Karpas-422 (cell line): ENCODE results near the gene TBX10. TPM values are rescaled to one million over a fixed set of nuclear protein-coding genes. Genes with fewer than 3 reads are reported as not detected.
A peak's percentile ranks its signal among the peaks of the same experiment; 100 is the strongest.

Experiments
- DNase-seq: peaks from one replicate; pipeline ENCODE4 v3.0.0-alpha.2; 2015
- H2AFZ ChIP-seq: fragments of 200-600 bp; sonication (generic); 2 replicates; pipeline ENCODE4 v1.6.1; 2014; ENCODE audit warnings: antibody characterized with exemption, low read length, mixed read lengths
- H3K27ac ChIP-seq: fragments of 200-600 bp; sonication (generic); 2 replicates; pipeline ENCODE4 v1.5.1; 2014; ENCODE audit warnings: mild to moderate bottlenecking, low read length, moderate library complexity
- H3K27me3 ChIP-seq: fragments of 200-600 bp; sonication (generic); 2 replicates; pipeline ENCODE4 v1.6.1; 2014; ENCODE audit warnings: low read length, mixed read lengths
- H3K36me3 ChIP-seq: fragments of 200-600 bp; sonication (generic); 2 replicates; pipeline ENCODE4 v1.6.1; 2014; ENCODE audit warnings: low read length, mixed read lengths; ENCODE audit not compliant: insufficient read depth
- H3K4me1 ChIP-seq: fragments of 200-600 bp; sonication (generic); 2 replicates; pipeline ENCODE4 v1.6.1; 2014; ENCODE audit warnings: mild to moderate bottlenecking, low read length, mixed read lengths
- H3K4me2 ChIP-seq: fragments of 200-600 bp; sonication (generic); 2 replicates; pipeline ENCODE4 v1.6.1; 2014; ENCODE audit warnings: low read length, low read depth, mild to moderate bottlenecking; ENCODE audit not compliant: poor library complexity, severe bottlenecking
- H3K4me3 ChIP-seq: fragments of 200-600 bp; sonication (generic); 2 replicates; pipeline ENCODE4 v1.5.1; 2014; ENCODE audit warnings: mild to moderate bottlenecking, antibody characterized with exemption, low read length, mixed read lengths
- H3K79me2 ChIP-seq: fragments of 200-600 bp; sonication (generic); 2 replicates; pipeline ENCODE4 v1.6.1; 2014; ENCODE audit warnings: mild to moderate bottlenecking, low read length, mixed read lengths
- H3K9ac ChIP-seq: fragments of 200-600 bp; sonication (generic); 2 replicates; pipeline ENCODE4 v1.6.0; 2014; ENCODE audit warnings: low read length
- H3K9me2 ChIP-seq: fragments of 200-600 bp; sonication (generic), shearing (Covaris generic); replicated peaks from 2 replicates; pipeline ENCODE4 v1.6.0; 2014; ENCODE audit warnings: mild to moderate bottlenecking, low read length, moderate library complexity; ENCODE audit not compliant: insufficient read depth
- H3K9me3 ChIP-seq: fragments of 300-700, 200-600 bp; sonication (generic); 2 replicates; pipeline ENCODE4 v1.6.1; 2014; ENCODE audit warnings: low read length, mixed read lengths
- H4K20me1 ChIP-seq: fragments of 200-600 bp; sonication (generic); 2 replicates; pipeline ENCODE4 v1.6.1; 2014; ENCODE audit warnings: mild to moderate bottlenecking, antibody characterized with exemption, low read length, low read depth; ENCODE audit not compliant: insufficient read depth
- total RNA-seq: library from RNA; depleted of rRNA; stranded (reverse); fragments of >200 nt; shearing (Covaris generic); gene quantifications from 2 replicates; pipeline ENCODE4 v1.2.3, GENCODE V29; 2014; ENCODE audit warnings: low replicate concordance

Gene TBX10
- total RNA-seq, 1 experiment from 2014 or later: not detected

DNA sequence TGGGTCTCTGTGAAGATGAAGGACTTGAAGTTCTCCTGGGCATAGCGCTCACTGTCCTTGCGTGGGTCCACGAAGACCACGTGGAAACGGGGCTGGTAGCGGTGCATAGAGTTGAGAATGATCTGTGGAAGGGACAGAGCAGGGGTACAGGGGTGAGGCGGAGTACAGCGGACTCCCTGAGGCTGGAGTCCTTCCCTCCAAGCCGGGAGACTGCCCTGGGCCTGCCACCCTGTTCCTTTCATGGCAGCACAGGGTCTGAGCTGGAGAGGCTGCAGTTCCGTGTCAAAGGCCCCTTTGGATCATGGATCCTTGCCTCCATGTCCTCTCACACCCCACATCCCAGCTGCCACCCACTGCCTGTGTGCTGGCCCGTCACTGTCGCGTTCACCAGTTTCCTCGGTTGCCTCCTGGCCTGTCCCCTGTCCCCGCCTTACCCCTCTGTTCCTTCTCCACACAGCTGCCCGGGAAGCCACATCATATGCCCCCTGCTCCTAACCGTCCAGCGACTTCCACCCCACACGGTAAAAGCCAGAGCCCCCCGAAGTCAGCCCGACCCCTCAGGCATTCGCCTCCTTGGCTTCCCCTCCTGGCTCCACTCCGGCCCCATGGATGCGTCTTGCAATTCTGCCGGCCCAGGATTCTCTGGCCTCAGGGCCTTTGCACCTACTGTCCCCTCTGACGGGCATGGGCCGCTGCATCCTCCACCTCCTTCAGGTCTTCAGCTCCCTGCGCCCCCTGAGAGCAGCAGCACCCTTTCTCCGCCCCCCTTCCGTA is 6.4 kb downstream of the TBX10 start:
- no peak overlapping the region for H2AFZ ChIP-seq
- no peak overlapping the region for H3K4me2 ChIP-seq
- H3K9ac ChIP-seq: no peak overlapping the region
- no peak overlapping the region for H3K4me3 ChIP-seq
- H3K36me3 ChIP-seq: no peaks in the 10 kb centered on the region
- H3K79me2 ChIP-seq: no peaks in the 10 kb centered on the region
- DNase-seq: no peak
- no peaks in the 10 kb centered on the region for H3K9me2 ChIP-seq
- no peaks in the 10 kb centered on the region for H3K9me3 ChIP-seq
- H3K4me1 ChIP-seq: peaks cover 25% of the 10 kb centered on the region
- H3K27ac ChIP-seq: no peak overlapping the region
- H3K27me3 ChIP-seq: no peaks in the 10 kb centered on the region
- H4K20me1 ChIP-seq: no peaks in the 10 kb centered on the region

DNA sequence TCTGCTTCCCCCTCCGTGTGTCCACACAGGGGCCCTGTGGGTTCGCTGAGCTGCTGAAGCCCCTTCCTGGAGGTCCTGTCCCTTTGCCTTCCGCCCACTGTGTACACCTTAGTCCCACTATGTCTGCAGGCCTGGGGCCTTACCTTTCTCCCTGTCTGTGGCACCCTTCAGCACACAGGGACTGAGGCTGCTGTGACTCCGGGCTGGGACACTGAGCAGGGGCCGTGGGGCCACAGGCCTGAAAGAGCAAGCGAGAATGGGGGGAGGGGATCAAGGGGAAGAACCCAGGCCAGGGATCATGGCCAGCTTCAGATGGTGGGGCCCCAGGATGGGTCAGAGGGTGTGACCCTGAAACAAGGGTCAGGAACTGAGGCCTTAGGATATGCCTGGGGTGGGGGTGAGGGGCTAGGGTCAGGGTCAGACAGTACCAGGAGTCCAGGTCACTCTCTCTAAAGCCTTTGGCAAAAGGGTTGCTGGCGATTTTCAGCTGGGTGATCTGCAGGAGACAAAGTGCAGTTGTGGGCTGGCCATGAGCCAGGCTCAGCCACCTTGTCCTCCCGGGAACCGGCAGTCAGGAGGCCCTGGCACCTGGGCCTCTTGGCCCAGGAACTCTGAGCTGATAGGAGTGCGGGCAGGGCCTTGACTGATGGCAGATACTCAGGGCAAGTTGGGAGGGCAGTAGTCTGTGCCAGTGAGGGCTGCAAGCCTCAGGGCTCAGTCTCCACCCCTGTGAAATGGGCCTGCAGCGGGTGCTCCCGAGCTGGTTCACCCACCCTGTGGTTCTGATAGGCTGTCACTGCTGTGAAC is 7.2 kb downstream of the TBX10 start:
- no peak overlapping the region for H2AFZ ChIP-seq
- no peaks in the 10 kb centered on the region for H3K36me3 ChIP-seq
- no peaks in the 10 kb centered on the region for H3K9me3 ChIP-seq
- H3K9ac ChIP-seq: no peak overlapping the region
- H3K9me2 ChIP-seq: no peaks in the 10 kb centered on the region
- H3K79me2 ChIP-seq: no peaks in the 10 kb centered on the region
- no peak overlapping the region for H3K4me2 ChIP-seq
- peaks cover 26% of the 10 kb centered on the region for H3K4me1 ChIP-seq
- no peaks in the 10 kb centered on the region for H4K20me1 ChIP-seq
- H3K27ac ChIP-seq: no peak overlapping the region
- H3K27me3 ChIP-seq: no peaks in the 10 kb centered on the region
- DNase-seq: no peak
- H3K4me3 ChIP-seq: no peak overlapping the region

DNA sequence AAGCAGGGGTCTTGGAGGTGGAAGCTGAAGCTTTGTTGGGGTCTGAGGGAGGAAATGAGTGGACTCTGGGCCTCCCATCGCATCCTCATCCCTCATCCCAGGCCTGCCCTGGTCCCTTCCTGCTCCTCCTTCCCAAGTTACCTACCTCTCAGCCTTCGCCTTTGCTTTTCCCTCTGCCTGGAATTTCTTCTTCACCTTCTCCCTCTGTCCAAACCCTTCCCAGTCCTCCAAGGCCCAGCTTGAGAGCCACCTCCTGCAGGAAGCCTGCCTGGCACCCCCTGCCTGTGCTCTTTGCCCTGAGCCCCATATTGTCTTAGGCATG is 7.7 kb downstream of the TBX10 start:
- Histone ChIP-seq H3K79me2 (no peaks in the 10 kb centered on the region), H3K27me3 (no peaks in the 10 kb centered on the region), H3K27ac (no peak overlapping the region), H2AFZ (no peak overlapping the region), H4K20me1 (no peaks in the 10 kb centered on the region), H3K4me2 (no peak overlapping the region), H3K9me2 (no peaks in the 10 kb centered on the region), H3K36me3 (no peaks in the 10 kb centered on the region; the same call in 1 of the 2 replicates), H3K4me1 (peaks cover 26% of the 10 kb centered on the region), H3K9me3 (no peaks in the 10 kb centered on the region), H3K9ac (no peak overlapping the region), H3K4me3 (no peak overlapping the region)
- DNase-seq: no peak

DNA sequence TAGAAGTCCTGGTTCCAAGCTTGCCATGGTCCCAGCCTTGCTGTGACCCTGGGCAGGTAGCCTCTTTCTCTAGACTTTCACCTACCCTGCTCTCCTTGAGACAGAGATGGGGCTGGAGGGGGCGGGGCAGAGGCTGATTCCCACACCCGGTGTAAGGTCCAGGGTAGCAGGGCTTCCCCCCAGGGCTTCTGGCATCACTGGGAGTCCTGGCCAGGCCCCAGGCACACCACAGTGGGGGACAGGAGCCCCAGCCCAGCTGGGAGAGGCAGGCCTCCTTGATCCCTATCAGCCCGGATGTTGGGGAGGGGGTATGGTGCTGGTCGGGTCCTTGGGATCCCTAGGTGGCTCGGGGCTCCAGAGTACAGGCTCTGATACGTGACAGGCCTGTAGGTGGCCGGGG is 8.2 kb downstream of the TBX10 start:
- no peaks in the 10 kb centered on the region for H3K9me3 ChIP-seq
- peak overlapping the region; percentile 78 for H3K4me2 ChIP-seq
- no peaks in the 10 kb centered on the region; the same call in 1 of the 2 replicates for H3K36me3 ChIP-seq
- DNase-seq: no peak
- H3K4me1 ChIP-seq: peaks cover 26% of the 10 kb centered on the region
- H3K27ac ChIP-seq: no peak overlapping the region
- no peaks in the 10 kb centered on the region for H3K9me2 ChIP-seq
- H2AFZ ChIP-seq: no peak overlapping the region
- H3K79me2 ChIP-seq: no peaks in the 10 kb centered on the region
- H3K9ac ChIP-seq: peak overlapping the region; percentile 80; the same call in 1 of the 2 replicates
- H3K4me3 ChIP-seq: peak overlapping the region; percentile 80; the same call in 1 of the 2 replicates
- H3K27me3 ChIP-seq: no peaks in the 10 kb centered on the region
- H4K20me1 ChIP-seq: no peaks in the 10 kb centered on the region

DNA sequence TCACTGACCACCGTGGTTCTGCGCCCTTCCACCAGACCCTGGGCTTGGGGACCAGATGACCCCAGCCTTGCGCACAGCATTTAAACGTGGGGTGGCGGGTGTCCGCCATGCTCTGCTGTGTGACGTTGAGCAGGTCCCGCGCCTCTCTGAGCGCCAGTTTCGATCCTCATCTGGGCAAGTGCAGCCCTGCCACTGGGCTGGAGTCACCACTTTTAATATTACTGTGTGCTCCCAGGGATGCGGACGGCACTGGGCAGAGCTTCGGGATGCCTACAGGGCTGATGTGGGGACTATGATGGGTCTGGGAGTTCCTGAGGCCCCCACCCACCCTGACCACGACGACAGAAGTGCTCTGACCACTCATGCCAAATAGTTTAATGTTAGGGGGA is 8.6 kb downstream of the TBX10 start:
- peak overlapping the region; percentile 80 for H3K4me3 ChIP-seq

DNA sequence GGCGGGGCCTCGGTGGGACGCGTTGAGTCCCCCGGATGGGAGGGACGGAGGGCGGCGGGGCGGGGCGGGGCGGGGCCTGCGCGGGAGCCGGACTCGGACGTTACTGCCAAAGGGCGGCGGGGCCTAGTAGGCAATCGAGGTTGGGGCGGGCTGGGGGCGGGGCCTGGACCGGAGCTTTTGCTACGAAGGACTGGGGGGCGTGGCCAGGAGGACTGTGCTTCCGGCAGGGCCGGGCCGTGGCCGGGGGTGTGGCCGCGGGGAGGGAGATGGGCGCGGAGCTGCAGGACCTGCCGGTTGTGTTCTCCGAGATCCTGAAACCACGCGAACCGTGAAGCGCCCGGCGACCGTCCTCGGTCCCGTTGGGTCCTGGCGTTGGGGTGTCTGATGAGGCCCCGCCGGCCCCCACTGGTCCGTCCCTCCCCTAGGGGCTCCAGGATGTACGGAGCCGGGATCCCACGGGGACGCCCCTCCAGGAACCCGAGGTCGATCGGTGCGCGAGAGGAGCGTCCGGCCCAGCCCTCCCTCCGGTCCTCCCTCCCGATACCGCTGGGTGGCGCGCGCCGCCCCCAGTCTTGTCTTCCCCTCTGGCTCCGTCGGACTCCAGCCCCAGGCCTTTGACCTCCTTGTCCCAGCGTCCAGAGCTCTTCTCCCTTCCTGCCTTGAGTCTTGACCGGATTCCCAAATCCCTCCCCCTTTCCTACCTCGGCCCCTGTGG is 9.2 kb downstream of the TBX10 start:
- Histone ChIP-seq H3K27me3 (no peaks in the 10 kb centered on the region), H3K36me3 (no peaks in the 10 kb centered on the region; the same call in 1 of the 2 replicates), H3K4me2 (peak overlapping the region; percentile 78), H3K9me2 (no peaks in the 10 kb centered on the region), H3K9me3 (no peaks in the 10 kb centered on the region), H3K27ac (peak overlapping the region; percentile 49), H3K9ac (peak overlapping the region; percentile 80), H4K20me1 (no peaks in the 10 kb centered on the region), H2AFZ (peak overlapping the region; percentile 93; the same call in 1 of the 2 replicates), H3K4me3 (peak overlapping the region; percentile 80), H3K79me2 (no peaks in the 10 kb centered on the region), H3K4me1 (peaks cover 26% of the 10 kb centered on the region)
- DNase-seq: peak; percentile 99

More for the DNA sequence above, 8.6 kb downstream of the TBX10 start:
- Histone ChIP-seq H3K9me3 (no peaks in the 10 kb centered on the region), H2AFZ (no peak overlapping the region), H3K9ac (peak overlapping the region; percentile 80), H4K20me1 (no peaks in the 10 kb centered on the region), H3K36me3 (no peaks in the 10 kb centered on the region; the same call in 1 of the 2 replicates), H3K4me1 (peaks cover 26% of the 10 kb centered on the region), H3K27ac (no peak overlapping the region), H3K27me3 (no peaks in the 10 kb centered on the region), H3K4me2 (peak overlapping the region; percentile 78), H3K79me2 (no peaks in the 10 kb centered on the region), H3K9me2 (no peaks in the 10 kb centered on the region)
- DNase-seq: no peak

DNA sequence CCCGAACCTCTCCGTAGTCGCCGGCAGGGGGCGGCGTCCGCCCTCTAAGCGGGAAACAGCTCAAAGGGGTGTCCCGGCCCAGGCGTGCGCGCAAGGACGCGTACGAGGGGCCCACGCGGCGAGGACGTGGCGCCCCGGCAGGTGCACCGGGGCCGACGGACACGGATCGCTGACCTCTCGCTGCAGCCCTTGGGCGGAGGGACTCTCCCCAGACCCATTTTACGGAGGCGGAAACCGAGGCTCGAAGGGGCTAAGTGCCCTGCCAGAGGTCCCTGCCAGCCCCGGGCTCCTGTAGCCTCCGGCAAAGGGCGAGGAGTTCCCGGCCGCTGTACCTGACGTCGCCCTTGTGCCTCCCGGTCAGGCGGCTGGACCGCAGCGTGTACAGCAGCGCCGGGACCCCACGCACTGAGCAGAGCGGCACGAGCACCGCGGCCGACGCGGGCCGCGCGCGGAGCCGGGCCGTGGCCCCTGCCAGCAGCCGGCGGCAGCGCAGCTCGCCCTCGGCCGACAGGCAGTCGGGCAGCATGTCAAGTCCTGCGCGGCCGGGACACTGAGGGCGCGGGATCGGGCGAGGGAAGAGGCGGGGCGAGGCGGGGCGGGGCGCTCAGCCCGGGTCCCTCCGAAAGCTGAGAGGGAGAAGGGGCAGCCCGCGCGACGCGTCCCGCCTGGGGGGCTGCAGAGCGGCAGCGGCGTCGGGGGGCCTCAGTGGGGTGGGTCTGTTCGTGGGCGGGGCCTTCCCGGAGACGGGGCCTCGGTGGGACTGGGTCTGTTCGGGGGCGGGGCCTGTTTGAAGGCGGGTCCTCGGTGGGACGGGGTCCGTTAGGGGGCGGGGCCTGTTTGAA is 10.0 kb downstream of the TBX10 start, which contains the start of gene NUDT8:
TSS of gene NUDT8 (minus strand) at position 552 of the 842 bp plus-strand sequence. CDS start at position 526, 26 bp downstream.
- peak within 1 kb of the TSS; percentile 93 for H2AFZ ChIP-seq
- H3K4me1 ChIP-seq: peaks cover 26% of the 10 kb centered on the region
- peak within 1 kb of the TSS; percentile 78 for H3K4me2 ChIP-seq
- peak within 1 kb of the TSS; percentile 80 for H3K4me3 ChIP-seq
- no peaks in the 10 kb centered on the region; the same call in 1 of the 2 replicates for H3K36me3 ChIP-seq
- peak; percentile 95 for DNase-seq
- H4K20me1 ChIP-seq: no peaks in the 10 kb centered on the region
- no peaks in the 10 kb centered on the region for H3K79me2 ChIP-seq
- peak within 1 kb of the TSS; percentile 80 for H3K9ac ChIP-seq
- H3K9me3 ChIP-seq: no peaks in the 10 kb centered on the region
- H3K27ac ChIP-seq: peak within 1 kb of the TSS; percentile 59
- H3K27me3 ChIP-seq: no peaks in the 10 kb centered on the region
- no peaks in the 10 kb centered on the region for H3K9me2 ChIP-seq
